NCI-H1694 treated with DMSO at 0.1 percent for 48 hours (cell line): ENCODE measurements around the gene PHPT1.
"Not testable (repeated sequence)": the region's sequence is repeated elsewhere in the genome, so short reads cannot be mapped to it uniquely, and the experiment has no call there.

Experiments
- DNase-seq: peaks from one replicate; lab custom pipeline; 2025; lab: John Stamatoyannopoulos, UW

Gene PHPT1

DNA sequence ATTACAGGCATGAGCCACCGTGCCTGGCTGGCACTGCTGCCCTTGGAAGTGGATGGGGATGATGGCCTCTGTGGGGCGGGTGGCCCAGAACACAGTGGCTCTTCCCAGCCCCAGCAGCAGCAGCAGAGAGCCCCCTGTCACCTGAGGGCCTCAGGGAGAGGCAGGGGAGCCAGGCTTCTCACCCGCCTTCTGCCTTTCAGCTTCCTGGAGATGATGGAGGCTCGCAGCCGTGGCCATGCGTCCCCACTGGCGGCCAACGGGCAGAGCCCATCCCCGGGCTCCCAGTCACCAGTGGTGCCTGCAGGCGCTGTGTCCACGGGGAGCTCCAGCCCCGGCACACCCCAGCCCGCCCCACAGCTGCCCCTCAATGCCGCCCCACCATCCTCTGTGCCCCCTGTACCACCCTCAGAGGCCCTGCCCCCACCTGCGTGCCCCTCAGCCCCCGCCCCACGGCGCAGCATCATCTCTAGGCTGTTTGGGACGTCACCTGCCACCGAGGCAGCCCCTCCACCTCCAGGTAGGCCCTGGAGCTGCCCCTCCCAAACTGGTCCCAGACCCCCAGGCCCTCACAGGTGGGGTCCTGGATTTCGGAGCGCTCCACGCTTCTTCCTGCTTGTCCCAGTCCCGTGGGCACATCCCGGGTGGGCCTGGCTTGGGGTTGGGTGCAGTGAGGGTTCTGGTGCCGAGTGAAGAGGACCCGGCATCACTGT, 11.9 kb upstream of the PHPT1 start:
- DNase-seq, result no peak

DNA sequence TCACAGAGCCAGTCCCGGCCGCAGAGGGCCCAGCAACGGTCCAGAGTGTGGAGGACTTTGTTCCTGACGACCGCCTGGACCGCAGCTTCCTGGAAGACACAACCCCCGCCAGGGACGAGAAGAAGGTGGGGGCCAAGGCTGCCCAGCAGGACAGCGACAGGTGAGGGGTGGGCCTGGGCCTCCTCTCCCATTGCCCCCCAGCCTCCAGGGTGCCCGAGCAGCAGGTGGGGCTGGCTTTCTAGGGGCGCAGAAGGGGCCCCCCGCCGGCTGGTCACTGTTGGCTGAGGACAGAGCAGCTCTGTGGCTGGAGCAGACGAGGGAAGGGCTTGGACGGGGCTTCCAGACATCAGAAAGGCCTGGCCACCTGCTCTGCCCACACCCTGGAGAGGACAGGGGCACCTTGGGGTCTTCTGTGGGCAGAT, 11.3 kb upstream of the PHPT1 start:
- not testable (repeated sequence) for DNase-seq

DNA sequence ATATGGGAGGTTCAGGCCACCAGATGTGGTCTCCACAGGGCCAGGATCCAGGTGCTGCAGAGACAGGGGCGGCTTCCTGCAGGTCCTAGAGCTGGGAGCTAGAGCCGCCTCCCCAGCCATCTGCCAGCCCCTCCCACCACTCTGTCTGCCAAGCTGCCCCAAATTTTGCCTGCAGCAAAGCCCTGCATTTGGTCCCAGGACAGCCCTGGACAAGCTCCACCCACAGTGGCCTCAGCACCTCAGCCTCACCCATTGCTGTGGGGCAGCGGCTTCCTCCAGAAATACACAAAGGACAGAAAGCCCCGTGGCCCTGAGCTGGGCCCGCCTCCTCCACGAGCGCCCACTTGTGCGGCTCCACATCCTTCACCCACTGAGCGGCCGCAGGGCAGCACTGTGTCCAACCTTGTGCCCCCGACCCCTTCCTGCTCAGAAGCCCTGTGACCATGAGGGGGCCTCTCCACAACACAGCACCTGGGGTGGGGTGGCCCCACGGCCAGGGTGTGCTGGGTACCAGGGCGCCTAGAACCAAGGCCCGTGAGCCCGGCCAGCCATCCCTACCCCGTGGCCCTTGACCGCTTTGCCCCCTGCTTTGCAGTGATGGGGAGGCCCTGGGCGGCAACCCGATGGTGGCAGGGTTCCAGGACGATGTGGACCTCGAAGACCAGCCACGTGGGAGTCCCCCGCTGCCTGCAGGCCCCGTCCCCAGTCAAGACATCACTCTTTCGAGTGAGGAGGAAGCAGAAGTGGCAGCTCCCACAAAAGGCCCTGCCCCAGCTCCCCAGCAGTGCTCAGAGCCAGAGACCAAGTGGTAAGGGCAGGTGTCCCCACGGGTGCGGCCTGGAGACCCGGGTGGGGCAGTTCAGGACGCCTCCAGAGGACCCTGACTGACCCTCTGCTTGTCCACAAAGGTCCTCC, 10.6 kb upstream of the PHPT1 start:
- DNase-seq, result no peak

- no peak for DNase-seq
These were observed 9.7 kb upstream of the PHPT1 start for GRCh38 chr9:136839229-136840139.

DNA sequence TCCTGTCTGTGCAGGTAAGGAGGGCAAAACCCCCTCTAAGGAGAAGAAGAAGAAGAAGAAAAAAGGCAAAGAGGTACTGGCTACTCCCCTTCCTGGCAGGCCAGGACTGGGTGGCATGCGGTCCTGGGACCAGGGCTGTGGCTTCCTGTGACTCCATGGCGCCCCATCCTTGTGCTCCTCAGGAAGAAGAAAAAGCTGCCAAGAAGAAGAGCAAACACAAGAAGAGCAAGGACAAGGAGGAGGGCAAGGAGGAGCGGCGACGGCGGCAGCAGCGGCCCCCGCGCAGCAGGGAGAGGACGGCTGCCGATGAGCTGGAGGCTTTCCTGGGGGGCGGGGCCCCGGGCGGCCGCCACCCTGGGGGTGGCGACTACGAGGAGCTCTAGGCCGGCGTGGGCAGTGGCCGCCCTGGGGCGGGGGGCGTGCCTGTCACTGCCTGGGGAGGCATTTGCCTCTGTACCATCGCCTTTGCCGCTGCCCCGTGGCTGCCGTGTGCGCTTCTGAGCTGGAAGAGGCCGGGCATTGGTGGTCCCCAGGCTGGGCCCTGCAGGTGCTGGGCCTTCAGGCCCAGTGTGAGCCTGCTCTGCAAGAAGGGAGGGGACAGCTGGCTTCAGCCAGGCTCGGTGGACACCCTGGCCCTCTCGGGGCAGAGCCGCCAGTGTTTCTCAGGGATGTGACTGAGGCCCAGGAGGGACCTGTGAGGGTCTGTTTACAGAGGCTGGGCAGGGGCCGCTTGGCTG, 8.9 kb upstream of the PHPT1 start:
- DNase-seq, result no peak

DNA sequence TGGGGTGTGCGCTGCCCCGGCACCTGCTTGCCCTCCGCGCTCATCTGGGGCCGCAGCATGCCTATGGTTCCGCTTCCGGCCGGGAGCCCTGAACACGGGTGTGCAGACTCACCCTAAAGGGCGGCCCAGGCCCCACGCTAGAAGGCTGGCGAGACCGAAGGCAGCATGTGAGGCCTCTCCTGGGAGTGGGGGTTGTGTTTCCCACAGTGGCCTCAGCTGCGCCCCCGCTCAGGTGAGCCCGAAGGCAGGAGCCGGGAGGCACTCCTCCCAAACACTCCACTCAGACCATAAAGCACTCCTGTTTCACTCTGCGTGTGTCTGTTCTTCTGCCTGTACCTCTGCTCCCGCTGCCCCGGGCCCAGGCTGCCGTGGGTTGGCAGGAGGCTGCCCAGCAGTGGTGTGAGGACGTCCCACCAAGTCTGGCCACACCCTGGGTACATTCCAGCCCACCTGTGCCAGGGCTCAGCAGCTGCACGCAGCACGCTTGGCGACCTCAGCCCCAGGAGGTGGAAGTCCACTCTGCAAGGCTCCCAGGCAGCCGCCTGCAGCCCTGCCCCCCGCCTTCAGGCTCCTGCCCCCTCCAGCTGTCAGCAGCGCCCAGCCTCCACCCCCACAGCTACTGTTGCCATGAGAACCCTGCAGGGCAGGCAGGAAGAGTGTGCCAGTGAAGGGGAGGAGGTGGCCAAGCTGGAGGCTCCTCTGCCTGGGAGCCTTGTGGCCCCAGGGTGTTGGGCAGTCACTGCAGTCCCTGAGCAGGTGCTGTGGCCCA, 8.1 kb upstream of the PHPT1 start:
- peak; percentile 59 for DNase-seq

DNA sequence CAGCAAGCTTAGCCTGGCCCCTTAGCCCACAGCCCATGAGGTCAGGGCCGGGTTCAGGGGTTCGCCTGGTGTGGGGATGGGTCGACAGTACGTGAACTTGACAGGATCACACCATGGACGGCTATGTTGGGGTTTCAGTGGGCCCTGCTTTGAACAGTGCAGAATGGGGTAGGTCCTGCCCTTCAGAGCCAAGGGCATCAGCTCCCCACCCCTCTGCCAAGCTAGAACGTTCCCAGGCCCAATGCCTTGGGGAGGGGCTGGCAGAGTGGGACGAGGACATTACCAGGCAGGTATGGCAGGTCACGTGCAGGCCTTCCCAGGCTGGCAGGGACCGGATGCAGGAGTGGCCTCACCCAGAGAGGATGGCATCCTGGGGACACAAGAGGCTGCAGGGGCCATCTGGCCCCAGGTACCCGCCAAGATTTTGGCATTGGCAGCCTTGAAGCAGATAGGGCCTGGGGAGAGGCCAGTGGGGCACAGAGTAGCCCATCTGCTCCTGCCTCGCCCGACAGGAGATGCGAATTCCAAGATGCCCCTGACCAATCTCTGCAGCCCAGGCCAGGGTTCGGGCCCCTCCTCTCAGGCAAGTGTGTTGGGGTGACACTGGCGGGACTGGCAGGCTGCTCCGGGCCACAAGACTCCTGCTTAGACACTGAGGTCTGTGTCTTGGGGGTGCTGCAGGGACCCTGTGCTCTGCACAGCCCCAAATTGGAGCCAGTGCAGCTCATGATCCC, 7.4 kb upstream of the PHPT1 start:
- peak; percentile 37 for DNase-seq

DNA sequence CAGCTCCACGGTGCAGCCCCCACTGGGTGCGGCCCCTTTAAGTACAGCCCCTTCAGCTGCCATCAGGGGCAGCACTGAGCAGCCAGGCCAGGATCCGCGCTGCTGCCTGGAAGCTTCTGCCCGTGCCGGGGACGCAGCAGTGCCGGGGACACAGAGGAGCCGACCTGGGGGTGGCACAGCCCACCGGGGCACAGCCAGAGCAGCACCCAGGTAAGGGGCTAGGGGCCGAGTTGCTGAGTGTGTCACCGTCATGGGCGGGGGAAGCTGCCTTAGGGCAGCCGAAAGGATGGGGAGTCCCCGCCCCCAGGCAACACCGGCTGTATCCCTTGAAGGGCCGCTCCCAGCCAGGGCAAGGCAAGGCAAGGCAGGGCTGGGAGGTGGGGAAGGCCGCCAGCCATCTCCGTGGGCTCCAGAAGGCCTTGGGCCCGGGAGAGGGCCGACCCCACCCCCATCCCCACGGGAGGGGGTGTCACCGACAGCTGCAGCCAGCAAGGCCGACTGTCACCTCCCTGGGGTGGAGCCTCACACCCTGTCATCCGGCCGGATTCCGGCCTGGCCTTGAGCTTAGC, 6.7 kb upstream of the PHPT1 start, which contains the start of gene AJM1:
Gene AJM1, plus strand, starts transcription at position 99 of the 569 bp plus-strand sequence. CDS start 1,937 bp downstream, outside the sequence.
- peak; percentile 57 for DNase-seq

GRCh38 chr9:136843159-136843800, 5.9 kb upstream of the PHPT1 start:
- DNase-seq, result not testable (repeated sequence)

DNA sequence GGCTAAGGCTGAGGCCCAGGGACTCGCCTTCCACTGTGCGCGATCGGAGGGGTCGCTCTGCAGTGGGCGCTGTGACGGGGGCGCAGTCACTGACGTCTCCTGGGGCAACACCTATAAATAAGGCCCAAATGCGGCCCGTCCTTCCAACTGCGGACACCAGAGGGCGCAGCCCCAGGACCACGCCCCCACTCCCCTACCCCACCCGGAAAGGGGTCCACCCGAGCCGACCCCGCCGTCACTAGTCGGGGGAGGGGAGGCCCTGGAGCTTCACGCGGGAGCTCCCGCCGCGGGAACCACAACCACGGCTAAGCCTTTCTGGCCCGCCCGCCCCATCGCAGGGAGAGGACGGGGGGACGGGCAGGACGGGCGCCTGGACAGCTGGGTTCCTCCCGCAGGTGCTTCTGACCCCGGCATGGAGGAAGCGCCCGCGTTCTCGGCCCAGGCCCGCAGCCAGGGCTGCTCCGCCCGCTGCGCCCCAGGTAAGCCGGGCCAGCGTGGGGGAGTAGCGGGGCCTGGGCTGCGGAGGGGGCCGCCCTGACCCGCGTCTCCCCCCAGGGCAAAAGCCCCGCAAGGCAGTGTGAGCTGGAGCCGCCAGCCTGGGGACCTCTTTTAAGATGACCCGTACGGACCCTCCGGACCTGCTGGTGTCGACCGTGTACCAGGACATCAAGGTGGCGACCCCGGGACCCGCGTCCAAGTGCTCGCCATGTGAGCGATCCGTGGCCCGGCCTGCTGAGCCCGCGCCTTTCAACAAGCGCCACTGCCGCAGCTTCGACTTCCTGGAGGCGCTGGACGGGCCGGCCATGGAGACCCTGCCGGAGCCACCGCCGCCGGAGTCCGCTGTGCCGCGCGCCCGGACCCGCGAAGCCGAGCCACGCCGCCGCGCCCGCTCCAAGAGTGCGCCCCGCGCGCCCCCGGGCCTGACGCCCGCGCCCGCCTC, 5.1 kb upstream of the PHPT1 start:
- DNase-seq, result peak; percentile 1

DNA sequence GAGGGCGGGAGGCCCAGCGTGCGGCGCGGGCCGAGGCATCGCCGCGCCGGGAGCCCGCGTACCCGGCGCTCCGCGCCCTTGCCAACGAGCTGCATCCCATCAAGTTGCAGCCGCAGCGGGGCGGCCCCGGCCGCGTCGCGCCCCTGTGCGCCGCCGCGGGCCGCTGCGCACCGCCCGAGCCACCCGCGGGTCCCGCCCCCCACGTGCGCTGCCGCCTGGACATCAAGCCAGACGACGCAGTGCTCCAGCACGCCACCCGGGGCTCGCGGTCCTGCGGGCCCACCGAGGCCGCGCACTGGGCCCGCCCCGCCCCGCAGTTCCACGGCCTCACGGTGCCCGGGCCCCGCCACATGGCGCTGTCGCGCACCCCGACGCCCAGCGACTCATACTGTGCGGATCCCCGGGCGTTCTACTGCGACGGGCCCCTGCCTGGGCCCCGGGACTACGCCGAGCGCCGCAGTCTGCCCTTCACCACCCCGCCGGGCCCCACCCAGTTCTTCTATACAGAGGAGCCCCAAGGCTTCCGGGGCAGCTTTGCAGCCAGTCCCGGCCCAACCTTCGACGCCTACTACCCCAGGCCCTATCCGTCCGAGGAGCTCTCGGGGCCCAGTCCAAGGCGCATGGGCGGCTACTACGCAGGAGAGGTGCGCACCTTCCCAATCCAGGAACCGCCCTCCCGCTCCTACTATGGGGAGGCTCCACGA, 4.3 kb upstream of the PHPT1 start:
- DNase-seq, result no peak

DNA sequence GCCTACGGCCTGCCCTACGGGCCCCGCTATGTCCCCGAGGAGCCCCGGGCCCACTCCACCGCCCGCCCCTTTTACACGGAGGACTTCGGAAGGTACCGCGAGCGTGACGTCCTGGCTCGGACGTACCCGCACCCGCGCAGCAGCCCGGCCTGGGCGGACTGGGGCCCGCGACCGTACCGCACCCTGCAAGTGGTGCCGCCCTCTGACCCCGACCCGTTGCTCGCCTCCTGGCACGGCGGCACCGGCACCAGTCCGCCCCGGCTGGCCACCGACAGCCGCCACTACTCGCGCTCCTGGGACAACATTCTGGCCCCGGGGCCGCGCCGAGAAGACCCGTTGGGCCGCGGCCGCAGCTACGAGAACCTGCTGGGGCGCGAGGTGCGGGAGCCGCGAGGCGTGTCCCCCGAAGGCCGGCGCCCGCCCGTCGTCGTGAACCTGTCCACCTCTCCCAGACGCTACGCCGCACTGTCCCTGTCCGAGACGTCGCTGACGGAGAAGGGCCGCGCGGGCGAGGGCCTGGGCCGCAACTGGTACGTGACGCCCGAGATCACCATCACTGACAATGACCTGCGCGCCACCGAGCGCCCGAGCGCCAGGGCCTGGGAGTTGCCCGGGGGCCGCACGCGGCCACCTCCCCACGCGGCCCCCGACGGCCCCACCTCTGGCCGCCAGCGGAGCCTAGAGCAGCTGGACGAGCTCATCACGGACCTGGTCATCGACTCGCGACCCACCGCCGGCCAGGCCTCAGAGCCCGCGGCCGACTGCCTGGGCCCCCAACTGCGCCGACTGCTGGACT, 3.5 kb upstream of the PHPT1 start:
- DNase-seq, result no peak

DNA sequence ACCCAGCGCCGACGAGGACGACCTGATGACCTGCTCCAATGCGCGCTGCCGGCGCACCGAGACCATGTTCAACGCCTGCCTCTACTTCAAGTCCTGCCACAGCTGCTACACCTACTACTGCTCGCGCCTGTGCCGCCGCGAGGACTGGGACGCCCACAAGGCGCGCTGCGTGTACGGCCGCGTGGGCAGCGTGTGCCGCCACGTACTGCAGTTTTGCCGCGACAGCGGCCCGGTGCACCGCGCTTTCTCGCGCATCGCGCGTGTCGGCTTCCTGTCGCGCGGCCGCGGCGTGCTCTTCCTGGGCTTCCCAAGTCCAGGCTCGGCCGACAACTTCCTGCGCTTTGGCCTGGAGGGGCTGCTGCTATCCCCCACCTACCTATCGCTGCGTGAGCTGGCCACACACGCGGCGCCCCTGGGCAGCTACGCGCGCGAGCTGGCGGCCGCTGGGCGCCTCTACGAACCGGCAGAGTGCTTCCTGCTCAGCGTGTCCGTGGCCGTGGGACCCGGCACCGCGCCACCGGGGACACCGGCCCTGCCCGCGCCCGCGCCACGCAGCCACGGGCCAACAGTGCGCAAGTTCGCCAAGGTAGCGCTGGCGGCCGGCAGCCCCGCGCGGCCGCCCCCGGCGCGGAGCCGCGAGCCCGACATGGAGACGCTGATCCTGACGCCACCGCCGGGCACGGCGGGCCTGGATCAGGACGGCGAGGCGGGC, 2.7 kb upstream of the PHPT1 start:
- DNase-seq, result no peak

DNA sequence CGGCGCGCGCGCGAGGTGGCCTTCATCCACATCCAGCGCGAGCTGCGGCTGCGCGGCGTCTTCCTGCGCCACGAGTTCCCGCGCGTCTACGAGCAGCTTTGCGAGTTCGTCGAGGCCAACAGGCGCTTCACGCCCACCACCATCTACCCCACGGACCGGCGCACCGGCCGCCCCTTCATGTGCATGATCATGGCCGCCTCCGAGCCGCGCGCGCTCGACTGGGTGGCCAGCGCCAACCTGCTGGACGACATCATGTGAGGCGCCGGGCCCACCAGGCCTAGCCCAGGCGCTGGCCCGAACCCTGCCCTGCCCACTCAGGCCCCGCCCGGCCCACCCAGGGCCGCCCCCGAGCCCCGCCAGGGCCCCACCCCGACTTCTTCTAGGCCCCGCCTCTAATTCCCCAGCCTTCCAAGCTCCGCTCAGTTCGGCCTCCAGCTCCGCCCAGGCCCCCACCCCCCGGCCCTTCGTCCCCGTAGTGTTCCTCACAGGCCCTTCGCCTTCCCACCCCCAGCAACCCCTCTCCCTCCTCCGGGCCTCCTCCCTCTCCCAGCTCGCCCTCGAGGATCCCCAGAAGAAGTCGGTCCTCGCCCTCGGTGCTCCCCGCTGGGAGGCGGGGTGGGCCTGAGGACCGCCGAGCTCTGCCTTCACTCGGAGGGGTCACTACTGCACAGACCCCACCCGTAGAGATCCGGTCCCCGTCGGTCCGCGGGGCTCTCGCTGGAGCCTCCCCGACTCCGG, 2.0 kb upstream of the PHPT1 start:
- DNase-seq, result peak; percentile 3

- DNase-seq, result no peak
These were observed 1.3 kb upstream of the PHPT1 start for GRCh38 chr9:136847826-136848392.
